Astrocyte of the spinal cord (primary cell): ENCODE data around the gene CABP4.

Experiments used
- DNase-seq: peaks from one replicate; pipeline ENCODE4 v3.0.0; 2011; ENCODE audit warnings: low read depth, low spot score
- H3K4me3 ChIP-seq: 2 replicates; pipeline ENCODE4 v1.5.1; 2011; ENCODE audit warnings: low read depth, mild to moderate bottlenecking, low read length, moderate library complexity
- in situ Hi-C: cut with HindIII; loops from 2 replicates; pipeline ENCODE4 v1.10.0; 2017; ENCODE audit warnings: low sequenced_read_pairs
- TF ChIP-seq, protein P1 (sequence below): IDR thresholded peaks from 2 replicates; pipeline ENCODE4 v1.5.1; 2012; ENCODE audit warnings: low read depth, mild to moderate bottlenecking, low read length, inconsistent platforms

Gene CABP4

DNA sequence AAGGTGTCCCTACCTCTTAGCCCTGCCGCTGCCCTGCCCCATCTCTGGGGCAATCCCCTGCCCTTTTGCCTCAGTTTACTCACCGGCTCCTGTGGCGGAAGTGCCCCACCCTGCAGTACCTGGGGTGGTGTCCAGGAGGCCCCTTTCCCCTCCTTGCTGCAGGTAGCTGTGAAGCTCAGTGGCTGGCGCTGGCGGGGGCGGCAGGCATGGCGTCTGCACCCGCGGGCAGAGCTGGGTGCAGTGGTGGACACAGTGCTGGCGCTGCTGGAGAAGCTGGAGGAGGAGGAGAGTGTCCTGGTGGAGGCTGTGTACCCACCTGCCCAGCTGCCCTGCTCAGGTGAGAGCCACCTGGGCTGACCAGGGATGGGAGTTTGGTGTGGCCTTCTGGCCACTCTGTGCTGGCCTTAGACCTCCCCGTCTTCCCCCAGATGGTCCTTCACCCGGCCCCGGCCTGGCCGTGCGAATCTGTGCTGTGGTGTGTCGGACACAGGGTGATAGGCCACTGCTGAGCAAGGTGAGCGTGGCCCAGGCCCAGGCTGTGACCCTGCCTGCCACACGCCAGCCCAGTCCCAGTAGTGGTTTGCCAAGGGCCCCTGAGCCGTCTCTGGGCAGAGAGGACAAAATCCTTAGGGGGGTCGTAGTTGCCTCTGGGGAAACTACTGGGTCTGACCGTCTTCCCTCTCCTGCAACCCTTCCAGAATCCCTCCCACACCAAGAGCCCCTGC lies 35.7 kb upstream of the CABP4 start:
- no peak overlapping the region for H3K4me3 ChIP-seq
- TF ChIP-seq, protein P1, sequence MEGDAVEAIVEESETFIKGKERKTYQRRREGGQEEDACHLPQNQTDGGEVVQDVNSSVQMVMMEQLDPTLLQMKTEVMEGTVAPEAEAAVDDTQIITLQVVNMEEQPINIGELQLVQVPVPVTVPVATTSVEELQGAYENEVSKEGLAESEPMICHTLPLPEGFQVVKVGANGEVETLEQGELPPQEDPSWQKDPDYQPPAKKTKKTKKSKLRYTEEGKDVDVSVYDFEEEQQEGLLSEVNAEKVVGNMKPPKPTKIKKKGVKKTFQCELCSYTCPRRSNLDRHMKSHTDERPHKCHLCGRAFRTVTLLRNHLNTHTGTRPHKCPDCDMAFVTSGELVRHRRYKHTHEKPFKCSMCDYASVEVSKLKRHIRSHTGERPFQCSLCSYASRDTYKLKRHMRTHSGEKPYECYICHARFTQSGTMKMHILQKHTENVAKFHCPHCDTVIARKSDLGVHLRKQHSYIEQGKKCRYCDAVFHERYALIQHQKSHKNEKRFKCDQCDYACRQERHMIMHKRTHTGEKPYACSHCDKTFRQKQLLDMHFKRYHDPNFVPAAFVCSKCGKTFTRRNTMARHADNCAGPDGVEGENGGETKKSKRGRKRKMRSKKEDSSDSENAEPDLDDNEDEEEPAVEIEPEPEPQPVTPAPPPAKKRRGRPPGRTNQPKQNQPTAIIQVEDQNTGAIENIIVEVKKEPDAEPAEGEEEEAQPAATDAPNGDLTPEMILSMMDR: no peak
- no peak for DNase-seq

DNA sequence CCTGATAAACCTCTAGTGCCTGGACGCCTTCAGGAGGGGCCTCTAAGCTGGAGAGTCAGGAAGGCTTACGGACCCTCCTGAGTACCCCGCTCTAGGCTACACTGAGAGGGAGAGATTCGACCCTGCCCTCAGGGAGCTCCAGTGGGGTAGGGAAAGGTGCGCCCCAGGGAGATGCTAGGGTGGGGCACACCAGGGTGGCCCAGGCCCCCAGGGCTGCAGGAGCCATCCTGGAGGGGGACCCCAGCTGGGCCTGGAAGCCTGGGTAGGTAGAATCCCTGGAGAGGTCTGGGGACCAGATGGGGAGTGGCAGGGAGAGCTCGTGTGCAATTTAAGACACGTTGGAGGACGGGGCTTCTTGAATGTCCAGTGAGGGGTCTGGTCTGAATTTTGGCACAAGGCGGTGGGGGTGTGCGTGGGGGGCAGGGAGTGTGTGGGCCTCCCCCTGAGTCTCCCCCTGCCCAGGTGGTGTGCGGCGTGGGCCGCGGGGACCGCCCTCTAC lies 35.0 kb upstream of the CABP4 start:
- in situ Hi-C loops: no loop called here
- TF ChIP-seq, protein P1: no peak

More for the DNA sequence above, 35.7 kb upstream of the CABP4 start:
- in situ Hi-C loops: no loop called here

DNA sequence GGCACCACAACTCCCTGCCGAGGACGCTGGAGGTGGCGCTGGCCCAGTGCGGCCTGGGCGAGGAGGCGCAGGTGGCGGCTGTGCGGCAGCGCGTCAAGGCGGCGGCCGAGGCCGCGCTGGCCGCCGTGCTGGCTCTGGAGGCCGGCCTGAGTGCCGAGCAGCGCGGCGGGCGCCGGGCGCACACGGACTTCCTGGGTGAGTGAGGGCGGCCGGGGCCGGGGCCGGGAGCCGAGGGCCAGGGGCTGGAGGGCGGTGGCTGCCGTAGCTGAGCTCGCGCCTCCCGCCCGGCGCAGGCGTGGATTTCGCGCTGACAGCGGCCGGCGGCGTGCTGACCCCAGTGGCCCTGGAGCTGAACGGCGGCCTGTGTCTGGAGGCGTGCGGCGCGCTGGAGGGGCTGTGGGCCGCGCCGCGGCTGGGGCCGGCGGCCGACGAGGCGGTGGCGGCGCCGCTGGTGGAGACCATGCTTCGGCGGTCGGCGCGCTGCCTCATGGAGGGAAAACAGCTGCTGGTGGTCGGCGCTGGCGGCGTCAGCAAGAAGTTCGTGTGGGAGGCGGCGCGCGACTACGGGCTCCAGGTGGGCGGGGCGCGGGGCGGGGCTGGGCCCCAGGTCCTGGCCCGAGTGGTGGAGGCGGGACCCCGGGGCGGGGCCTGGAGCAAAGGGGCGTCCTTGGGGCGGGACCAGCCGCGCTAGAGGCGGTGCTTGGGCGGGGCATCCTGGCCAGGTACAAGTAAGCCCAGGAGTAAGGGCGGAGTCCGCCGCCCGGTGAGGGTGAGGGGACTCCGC lies 34.3 kb upstream of the CABP4 start:
- in situ Hi-C loops: no loop called here
- peak overlapping the region; percentile 20 for H3K4me3 ChIP-seq
- TF ChIP-seq, protein P1: no peak
- peak; percentile 90 for DNase-seq

More for the DNA sequence above, 35.0 kb upstream of the CABP4 start:
- peak overlapping the region; percentile 10 for H3K4me3 ChIP-seq
- no peak for DNase-seq

DNA sequence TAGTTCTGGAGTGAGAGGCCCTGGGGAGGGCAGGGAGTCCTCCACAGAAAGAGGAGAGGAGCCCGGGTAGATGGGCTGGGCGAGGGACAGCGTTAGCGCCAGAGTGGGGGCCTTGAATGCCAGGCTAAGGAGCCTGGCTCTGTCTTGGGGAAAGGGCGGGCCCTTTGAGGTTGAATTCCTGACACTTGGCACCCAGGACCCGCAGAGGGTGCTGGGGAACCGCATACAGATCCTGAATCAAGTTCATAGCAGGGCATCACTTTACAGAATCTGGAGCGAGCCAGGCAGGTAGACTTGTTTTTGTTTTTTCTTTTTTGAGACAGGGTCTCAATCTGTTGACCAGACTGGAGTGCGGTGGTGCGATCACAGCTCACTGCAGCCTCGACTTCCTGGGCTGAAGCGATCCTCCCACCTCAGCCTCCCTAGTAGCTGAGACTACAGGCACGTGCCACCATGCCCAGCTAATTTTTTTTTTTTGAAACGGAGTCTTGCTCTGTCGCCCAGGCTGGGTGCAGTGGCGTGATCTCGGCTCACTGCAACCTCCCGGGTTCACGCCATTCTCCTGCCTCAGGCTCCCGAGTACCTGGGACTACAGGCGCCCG lies 33.6 kb upstream of the CABP4 start:
- TF ChIP-seq, protein P1: no peak
- no peak for DNase-seq
- in situ Hi-C loops: no loop called here
- no peak overlapping the region for H3K4me3 ChIP-seq

DNA sequence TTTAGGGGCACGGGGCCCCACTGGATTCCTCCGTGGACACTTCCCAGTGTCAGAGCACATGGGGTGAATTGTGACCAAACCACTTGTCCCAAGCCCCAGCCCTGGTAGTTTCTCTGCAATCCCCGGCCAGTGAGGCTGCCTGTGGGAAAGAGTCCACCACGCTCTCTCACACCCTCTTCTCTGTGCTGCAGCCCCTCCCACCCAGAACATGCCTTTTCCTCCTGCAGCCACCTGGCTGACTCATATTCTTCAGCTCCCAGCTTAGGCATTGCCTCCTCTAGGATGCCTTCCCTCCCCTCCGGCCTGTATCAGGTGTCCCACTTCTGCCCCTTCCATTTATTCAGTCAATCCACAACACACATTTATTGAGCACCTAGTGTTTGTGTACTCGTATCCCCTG lies 32.3 kb upstream of the CABP4 start:
- H3K4me3 ChIP-seq: no peak overlapping the region
- in situ Hi-C loops: no loop called here
- no peak for DNase-seq
- TF ChIP-seq, protein P1: no peak

DNA sequence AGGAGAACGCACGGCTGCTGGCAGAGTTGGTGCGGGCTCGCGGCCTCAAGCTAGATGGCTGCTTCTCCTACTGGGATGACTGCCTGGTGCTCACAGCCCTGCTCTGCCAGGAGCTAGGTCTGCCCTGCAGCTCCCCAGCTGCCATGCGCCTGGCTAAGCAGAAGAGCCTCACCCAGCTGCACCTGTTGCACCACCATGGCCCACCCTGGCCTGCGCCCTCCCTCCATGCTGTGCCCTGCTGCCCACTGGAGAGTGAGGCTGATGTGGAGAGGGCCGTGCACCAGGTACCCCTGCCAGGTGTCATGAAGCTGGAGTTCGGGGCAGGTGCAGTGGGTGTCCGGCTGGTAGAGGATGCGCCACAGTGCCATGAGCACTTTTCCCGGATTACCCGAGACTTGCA lies 31.7 kb upstream of the CABP4 start:
- no peak overlapping the region for H3K4me3 ChIP-seq
- in situ Hi-C loops: no loop called here
- no peak for DNase-seq
- TF ChIP-seq, protein P1: no peak
